Fibroblast of skin of right biceps (primary cell): ENCODE measurements around the gene BAG3.
"Not testable (repeated sequence)": the region's sequence is repeated elsewhere in the genome, so short reads cannot be mapped to it uniquely, and the experiment has no call there.

Experiments used
- DNase-seq: peaks from one replicate; pipeline ENCODE4 v3.0.0-alpha.2; 2013

The BAG3 gene

DNA sequence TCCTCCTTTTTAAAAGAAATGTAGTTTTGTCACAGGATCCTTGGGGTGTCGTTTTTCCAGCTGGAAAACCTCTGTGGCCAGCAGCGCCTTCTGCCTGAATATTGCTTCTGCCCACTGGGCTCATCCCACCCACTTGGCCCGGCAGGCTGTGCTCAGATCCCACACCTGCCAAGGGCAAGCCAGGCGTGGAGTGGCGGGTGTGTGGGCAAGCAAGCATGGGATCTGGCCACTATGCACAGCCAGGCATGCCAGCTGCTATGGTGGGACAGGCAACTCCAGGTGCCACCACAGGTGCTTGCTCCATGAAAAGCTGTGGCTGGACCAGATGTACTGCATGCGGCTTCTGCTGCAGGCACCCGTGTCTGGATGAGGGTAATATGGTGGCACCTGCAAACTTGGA is 43.4 kb downstream of the BAG3 start:
- DNase-seq = no peak

DNA sequence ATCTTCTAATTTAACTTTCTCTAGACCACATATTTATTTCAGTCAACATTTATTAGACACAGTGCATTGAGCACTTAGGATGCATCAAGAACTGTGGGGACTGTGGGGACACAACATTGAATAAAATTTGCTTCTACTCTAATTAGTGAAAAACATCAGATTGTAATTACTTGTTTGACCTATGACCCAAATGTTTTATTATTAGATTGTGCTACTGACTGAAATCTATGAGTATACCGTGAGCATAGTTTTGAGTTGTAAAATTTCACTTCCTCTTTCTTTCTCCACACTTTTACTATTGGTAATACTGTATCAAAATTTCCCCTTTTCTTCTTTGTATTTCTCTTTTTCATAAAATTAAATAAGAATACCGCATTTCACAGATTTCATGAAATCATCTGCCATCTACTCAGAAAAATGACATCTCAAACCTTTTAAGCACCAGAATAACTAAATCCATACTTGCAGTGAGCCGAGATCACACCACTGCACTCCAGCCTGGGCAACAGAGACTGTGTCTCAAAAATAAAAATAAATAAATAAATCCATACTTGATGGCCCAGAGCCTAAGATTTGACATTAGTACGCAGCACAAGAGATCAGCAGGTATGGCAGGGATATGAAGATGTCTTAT is 49.3 kb downstream of the BAG3 start:
- DNase-seq = no peak

DNA sequence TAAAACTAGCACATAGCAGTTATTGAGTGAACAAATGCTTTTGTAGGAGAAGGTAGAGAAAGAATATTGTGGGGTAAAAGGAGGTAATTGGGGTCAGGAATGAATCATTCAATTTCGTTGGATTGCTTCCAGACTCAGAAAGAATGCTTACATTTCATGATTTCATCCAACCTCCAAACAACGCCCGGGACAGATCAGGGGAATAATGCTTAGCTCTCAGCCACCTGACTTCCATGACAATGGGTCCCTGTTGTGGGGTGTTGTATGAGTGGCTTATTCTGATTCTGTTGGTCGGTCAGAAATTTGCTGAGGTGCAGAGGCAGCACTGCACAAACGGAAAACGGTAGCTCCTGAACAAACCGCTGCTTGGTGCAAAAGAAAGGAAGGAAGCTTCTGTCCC is 50.7 kb downstream of the BAG3 start:
- DNase-seq = peak; percentile 60

DNA sequence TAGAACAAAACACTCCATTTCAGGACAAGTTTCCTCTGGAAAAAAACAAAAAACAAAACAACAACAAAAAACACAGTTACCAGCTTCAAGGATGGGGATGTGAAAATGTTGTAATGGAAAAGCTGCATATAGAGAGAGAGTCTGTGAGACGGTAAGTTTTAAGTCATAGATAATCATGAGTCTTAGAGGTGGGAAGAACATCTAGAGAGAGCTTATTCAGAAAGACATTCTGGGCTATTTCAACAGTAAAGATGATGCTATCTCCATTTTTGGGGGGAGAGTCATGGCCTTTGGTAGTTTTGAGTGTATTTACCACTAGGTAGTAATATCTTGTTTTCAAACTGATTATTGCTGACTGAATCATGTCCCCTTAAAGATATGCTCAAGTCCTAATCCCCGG is 51.4 kb downstream of the BAG3 start:
- no peak for DNase-seq

DNA sequence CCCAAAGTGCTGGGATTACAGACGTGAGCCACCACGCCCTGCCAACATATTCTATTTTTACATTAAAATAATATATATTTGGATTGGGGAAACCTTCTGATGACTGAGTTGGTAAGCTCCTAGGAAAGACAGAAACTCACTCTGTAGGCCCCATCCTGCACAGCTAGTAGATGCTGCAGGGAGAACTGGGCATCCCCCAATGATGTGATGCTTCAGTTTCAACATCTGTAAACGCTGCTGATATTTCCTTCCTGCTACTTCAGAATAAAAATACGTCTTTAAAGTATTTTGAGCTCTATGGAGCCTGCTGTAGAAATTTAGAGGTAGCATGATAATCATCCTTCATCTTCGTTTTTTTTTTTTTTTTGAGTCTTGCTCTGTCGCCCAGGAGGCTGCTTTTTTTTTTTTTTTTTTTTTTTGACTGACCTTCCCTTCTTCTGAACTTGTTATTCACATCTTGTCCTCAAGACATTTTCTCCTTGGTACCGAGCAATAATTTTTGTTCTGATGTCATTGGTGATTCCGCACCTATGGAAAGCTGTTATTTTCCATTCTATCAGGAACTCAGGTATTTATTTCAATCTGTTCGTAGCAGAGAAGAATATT is 52.8 kb downstream of the BAG3 start:
- DNase-seq = no peak

DNA sequence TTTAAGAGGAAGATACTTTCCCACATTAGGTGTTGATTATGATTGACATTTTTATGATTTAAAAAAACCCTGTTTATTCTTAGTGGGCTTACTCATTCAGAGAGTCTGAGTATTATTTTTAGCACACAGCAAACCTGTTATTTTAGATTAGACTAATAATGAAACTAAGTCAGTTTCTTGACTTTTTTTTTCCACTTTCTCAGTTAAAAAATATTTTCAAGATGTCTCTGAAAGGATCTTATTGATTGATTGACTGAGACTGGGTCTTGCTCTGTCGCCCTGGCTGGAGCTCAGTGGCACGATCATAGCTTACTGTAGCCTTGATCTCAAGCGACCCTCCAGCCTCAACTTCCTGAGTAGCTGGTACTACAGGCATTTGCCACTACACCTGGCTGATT is 54.3 kb downstream of the BAG3 start:
- no peak for DNase-seq

DNA sequence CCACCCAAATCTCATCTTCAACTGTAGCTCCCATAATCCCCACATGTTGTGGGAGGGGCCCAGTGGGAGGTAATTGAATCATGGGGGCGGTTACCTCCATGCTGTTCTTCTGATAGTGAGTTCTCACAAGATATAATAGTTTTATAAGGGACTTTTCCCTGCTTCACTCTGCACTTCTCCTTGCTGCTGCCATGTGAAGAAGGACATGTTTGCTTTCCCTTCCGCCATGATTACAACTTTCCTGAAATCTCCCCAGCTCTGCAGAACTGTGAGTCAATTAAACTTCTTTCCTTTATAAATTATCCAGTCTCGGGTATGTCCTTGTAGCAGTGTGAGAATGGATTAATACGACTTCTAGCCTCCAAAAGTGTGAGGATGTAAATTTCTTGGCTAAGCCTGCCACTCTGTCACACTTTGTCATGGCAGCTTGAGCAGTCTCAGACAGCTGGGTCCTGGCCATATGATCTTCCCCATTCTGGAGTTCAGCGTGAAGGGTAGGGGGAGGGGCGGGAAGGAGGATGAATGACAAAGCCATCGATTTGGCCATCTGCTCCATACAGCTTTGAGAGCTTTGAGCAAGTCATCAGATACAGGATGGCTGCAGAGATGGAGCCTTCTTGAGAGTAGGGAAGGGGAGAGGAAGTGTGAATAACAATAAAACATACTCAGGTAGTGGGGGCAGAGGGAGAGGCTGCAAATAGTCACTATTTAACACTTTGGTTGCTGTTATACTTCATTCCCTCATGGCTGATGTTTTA is 55.5 kb downstream of the BAG3 start:
- DNase-seq = no peak

DNA sequence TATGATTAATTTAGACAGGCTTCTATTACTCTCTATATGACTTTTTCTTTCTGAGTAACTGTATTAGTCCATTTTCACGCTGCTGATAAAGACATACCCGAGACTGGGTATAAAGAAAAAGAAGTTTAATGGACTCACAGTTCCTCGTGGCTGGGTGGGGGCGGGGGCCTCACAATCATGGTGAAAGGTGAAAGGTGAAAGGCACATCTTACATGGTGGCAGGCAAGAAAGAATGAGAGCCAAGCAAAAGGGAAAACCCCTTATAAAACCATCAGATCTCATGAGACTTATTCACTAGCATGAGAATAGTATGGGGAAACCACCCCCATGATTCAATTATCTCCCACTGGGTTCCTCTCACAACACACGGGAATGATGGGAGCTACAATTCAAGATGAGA is 56.2 kb downstream of the BAG3 start:
- DNase-seq = not testable (repeated sequence)

DNA sequence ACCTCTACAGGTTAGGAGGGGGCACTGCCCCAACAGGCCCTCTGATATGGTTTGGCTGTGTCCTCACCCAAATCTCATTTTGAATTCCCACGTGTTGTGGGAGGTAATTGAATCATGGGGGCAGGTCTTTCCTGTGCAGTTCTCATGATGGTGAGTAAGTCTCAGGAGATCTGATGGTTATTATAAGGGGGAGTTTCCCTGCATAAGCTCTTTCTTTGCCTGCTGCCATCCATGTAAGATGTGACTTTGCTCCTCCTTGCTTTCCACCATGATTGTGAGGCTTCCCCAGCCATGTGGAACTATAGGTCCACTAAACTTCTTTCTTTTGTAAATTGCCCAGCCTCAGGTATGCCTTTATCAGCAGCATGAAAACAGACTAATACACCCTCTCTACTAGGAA is 59.8 kb downstream of the BAG3 start:
- not testable (repeated sequence) for DNase-seq

DNA sequence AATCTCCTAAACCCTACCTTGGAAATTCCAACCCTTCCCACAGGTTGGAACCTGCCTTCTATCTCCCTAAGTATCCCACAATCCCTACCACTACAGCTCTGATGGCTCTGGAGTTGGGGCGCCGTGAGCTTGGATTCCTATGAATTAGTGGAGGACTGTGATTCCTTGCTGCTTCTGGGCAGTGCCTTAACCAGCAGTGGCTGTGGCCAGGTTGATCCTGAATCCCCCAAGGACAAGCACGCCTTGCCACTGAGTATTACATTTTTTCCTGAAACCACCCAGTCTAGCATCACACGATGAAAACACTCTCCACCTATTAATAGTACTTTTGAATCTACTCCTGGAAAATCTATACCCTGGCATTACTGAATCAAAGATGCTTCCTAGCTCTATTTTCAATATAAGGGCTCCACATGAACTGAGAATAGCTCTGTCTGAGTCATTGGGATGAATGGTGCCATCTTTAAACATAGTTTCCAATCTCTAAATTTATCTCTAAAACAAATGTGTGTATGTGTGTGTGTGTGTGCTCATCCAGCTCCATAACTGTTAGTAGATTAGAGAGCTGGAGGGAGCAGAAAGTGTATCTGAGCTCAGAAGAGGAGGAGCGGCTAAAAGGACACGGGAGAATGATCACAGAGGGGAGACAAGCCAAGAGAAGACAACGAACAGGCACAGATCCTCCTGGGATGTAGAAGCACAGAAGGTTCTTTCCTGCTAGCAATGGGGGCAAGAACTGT is 62.7 kb downstream of the BAG3 start:
- DNase-seq = no peak

DNA sequence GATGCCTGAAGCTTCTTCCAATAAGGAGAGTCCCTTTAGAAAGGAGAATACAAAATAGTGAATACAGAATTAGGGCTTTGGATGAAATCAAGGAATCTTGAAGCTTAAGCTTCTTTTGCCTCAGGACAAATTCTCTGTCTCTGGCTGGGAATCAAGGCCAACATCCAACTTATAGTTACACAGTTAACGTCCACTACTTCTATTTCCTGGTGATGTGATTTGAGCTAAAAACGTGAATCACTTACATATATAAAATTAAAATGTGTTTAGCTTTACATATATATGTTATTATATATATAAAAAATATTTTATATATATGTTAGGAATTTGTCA is 63.3 kb downstream of the BAG3 start:
- DNase-seq = no peak

DNA sequence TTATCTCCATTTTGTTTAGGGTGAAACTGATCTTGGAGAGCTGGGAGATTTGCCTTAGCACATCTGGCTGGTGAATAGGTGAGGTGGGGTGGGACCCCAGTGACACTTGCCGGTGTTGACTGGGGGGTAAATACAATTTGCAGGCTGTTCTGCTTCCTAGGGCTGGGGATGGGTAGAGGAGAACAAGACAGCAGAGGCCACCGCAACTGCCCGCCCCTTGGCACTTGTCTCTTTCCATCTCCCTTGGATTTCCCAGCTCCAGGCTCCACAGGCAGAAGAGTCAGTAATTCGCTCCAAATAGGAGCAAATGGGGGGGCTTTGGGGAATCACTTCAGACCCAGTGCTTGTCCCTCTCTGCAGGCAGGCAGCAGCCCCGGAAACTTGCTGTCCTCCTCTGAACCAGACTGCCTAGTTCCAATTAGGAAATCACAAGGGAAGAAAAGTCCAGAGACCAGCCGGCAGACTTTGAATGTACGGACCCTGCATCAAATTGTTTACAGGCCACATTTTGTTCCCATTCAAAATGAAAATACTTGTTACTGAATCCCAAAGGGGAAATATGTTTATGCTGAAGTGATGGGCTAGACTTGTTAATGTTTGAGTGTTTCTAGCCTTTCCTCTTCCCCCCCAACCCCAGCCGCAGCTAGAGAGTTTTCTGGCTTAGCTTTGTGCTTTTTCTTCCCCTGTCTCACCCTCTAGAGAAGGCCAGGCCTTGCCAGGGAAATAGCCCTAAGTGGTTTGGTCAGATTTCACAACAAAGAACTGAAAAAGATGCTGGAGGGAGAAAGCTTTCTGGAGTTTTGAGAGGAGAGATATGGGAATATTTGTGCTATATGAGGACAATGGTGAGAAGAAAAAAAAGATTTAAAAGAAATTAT is 64.7 kb downstream of the BAG3 start:
- DNase-seq = no peak

DNA sequence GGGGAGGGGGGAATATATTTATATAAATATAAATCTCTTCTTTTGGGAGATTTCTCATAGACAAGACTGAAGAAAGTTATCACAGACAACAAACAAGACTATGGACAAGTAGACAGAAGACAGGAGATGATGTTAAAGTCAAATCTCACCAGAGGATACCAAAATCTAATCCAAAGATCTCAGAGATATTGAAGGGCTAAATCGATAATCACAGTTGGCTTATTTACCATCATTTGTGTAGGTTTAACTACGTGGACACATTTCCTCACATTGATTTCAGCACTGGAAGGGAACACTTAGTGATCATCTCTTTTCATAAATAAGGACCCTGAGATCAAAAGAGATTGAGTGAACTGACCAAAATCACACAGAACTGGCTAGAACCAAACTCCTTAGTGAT is 72.0 kb downstream of the BAG3 start:
- DNase-seq = no peak

DNA sequence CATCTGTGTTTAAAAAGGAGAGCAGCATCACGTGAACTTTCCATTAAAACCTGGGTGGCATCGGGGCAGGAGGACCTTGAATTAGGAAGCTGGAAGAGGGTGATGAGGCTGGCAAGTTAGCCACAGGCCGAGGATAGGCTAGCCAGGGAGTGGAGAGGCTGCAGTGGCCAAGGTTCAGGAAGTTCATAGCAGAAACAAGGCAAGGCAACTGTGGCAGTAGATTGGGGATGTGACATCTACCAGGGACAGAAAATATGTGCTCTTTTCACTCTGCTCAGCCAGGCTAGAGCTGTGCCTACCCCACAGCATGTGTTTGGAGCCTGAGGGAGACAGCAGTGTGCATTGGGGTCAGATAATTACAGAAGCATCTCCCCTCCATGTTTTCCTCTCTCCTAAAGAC is 72.4 kb downstream of the BAG3 start:
- DNase-seq = no peak

DNA sequence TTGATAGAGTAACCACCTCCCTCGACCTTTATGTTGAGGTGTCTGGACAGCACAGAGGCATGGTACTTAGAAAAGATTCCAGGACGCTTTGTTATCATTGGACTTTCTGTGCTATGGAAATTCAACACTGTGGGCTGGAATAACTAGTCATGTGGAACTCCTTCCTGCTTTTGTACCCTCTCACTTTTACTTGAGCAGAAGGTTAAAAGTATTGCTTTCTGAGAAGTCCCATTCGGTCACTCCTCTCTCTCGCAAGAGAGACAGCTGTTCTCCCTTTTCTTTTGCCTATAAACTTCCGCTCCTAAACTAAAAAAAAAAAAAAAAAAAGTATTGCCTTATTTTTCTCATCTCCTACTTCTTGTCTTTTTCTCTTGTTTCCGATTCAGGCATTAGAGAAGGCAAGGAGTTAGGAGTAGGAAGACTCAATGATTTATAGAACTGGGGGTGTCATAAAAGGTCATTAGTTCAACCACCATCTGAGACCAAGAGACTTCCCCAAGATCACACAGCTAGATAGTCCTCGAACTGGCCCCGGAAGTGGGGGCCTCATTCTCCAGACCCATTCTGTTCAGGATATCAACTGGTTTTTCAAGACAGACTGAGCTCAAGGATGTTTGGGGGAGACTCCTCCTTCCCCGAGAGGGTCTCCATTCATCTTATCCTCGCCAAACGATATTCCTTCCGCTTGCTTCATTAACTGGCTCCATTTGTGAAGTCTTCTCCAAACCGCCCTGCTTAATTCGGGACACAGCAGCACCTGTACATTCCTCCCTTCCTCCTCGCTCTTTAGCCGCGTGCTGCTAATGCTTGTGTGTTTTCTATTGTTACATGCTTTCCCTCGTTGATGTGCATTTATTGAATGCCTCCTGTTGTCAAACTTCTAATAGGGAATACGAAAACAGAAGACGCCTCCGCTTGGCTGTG is 73.7 kb downstream of the BAG3 start:
- DNase-seq = peak; percentile 10

DNA sequence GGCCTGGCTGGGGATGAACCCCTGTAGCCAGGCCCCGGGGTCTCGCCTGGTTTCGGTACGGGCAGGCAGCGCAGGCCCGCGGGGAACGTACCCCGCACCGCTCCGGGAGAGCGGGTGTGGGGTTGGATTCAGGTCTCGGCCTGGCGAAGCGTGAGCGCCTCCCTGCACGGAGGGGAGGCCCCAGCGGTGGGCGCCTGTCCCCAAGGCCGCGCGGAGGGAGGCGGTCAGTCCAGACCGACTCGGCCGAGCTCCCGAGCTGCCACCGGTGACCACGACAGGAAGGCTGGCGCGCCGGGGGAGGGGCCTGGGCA is 74.3 kb downstream of the BAG3 start:
- no peak for DNase-seq

DNA sequence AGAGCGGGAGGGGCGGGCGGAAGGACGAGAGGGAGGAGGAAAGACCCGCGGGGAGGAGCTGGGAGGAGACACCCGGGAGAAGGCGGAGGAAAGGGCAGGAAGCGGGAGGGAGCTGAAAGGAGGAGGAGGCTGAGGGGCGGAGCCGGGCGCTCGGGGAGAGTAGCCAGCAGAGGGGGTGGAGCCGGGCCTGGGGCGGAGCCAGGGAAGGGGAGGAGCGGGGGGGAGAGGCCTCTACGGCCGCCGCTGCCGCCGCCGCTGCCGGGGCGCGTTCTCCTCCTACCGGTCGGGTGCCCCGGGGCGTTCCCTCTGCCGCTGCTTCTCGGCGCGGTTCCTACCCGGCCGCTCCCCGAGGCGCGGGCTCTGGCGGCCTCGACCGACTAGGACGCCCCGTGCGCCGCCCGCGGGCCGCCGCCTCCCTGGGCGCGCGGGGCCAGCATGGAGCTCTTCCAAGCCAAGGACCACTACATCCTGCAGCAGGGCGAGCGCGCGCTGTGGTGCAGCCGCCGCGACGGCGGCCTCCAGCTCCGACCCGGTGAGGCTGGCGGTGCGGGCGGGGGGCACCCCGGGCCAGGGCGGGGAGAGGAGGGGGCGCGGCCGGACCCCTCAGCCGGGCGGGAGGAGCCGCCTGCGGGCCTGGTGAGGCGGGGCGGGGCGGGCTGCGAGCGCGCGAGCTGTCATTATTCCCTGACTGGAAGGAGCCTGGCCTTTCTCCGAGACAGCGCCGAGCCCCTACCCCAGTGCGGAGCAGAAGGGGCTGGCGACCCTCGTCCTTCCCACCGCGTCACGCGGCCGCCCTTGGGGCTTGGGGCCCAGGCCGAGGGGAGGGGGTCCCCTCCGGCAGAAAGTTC is 74.9 kb downstream of the BAG3 start, which contains the start of gene INPP5F:
Gene INPP5F (plus strand): TSS at position 223 of the 848 bp plus-strand sequence. CDS start 213 bp downstream, at position 436.
- peak; percentile 98 for DNase-seq

DNA sequence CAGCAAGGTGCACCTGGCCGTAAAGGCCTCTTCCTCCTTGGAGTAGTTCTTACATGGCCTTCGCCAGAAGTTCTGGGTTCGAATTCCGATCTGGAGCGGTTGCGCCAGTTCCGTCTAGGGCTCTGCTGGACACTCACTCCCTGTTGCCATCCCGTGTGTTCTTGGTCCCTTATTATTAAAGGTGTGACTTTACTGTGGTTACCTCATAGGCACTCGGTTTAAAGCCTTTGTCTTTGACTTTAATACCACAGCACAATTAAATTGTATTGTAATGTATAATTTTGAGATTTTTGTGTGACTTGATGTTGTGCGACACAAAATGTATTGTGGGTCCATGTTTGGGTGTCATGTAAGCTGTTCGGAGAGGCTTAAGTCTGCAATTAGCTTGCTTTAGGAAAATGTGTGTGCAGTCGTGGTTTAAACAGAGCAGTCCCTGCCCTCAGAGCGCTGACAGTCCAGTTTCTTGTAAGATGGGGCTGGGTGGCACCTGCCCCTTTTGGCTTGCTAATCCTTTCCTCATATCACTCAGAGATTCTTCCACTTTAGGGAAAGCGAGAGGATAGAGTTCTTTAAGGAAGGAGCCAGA is 75.6 kb downstream of the BAG3 start:
- no peak for DNase-seq
